Natural killer cell treated with Interleukin-12 subunit alpha and Interleukin-12 subunit beta and Interleukin-15 and Interleukin-18, amount 100 ng/mL, for 72 hours (primary cell): ENCODE results near the gene NXPE4. TPM values are rescaled to one million over a fixed set of nuclear protein-coding genes. Genes with fewer than 3 reads are reported as not detected.
"Not testable (repeated sequence)": the region's sequence is repeated elsewhere in the genome, so short reads cannot be mapped to it uniquely, and the experiment has no call there.

Source experiments
- ATAC-seq, 2 donors: fragments of 150-1000 bp; cut with Tn5 transposase in 1 of 2; sonication (Bioruptor Pico), chemical (Tn5 transposase) in 1 of 2; 2 replicates each; pipeline ENCODE4 v1.10.0; 2021
- DNase-seq: peaks from one replicate; pipeline ENCODE4 v3.0.0; 2022; ENCODE audit warnings: low spot score
- H3K27ac Mint-ChIP-seq, 2 donors: 1 replicate in 1 of 2; 2 replicates in 1 of 2; pipeline ENCODE4 v1.8.0; 2022; ENCODE audit warnings: mixed read lengths in 2 of 2, mild to moderate bottlenecking in 1 of 2, moderate library complexity in 1 of 2
- H3K27me3 Mint-ChIP-seq, 2 donors: 1 replicate in 1 of 2; 2 replicates in 1 of 2; pipeline ENCODE4 v1.8.0; 2022; ENCODE audit warnings: mixed read lengths in 2 of 2
- H3K36me3 Mint-ChIP-seq: one replicate; pipeline ENCODE4 v1.8.0; 2022; ENCODE audit warnings: mixed read lengths
- H3K4me1 Mint-ChIP-seq, 2 donors: 1 replicate in 1 of 2; 2 replicates in 1 of 2; pipeline ENCODE4 v1.8.0; 2022; ENCODE audit warnings: low read depth in 2 of 2, mixed read lengths in 2 of 2, mild to moderate bottlenecking in 1 of 2
- H3K4me3 Mint-ChIP-seq: one replicate; pipeline ENCODE4 v1.8.0; 2022; ENCODE audit warnings: mixed read lengths
- H3K9me3 Mint-ChIP-seq: 2 replicates; pipeline ENCODE4 v1.8.0; 2022; ENCODE audit warnings: mixed read lengths
- total RNA-seq, 2 donors: library from RNA; stranded (reverse); gene quantifications; one replicate each; pipeline ENCODE4 v1.2.3, GENCODE V29; 2022

Gene NXPE4
- total RNA-seq, 2 donors from 2014 or later, result not detected

DNA sequence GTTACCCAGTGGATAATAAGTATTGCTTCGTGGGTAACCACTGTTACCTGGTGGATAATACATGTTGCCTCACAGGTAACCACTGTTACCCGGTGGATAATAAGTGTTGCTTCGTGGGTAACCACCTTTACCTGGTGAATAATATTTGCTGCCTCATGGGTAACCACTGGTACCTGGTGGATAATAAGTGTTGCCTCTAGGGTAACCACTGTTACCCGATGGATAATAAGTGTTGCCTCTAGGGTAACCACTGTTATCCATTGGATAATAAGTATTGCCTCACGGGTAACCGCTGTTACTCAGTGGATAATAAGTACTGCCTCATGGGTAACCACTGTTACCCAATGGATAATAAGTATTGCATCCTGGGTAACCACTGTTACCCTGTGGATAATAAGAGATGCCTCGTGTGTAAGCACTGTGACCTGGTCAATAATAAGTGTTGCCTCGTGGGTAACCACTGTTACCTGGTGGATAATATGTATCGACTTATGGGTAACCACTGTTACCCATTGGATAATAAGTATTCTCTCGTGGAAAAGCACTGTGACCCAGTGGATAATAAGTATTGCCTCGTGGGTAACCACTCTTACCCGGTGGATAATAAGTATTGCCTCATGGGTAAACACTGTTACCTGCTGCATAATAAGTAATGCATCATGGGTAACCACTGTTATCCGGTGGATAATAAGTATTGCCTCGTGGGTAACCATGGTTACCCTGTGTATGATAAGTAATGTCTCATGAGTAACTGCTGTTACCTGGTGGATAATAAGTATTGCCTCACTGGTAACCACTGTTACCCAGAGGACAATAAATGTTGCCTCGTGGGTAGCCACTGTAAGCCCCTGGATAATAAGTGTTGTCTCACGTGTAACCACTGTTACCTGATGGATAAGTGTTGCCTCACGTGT is 20.1 kb upstream of the NXPE4 start:
- Mint-ChIP-seq H3K4me1 (no peaks in the 10 kb centered on the region), H3K36me3 (no peaks in the 10 kb centered on the region), H3K27ac (no peak overlapping the region)

DNA sequence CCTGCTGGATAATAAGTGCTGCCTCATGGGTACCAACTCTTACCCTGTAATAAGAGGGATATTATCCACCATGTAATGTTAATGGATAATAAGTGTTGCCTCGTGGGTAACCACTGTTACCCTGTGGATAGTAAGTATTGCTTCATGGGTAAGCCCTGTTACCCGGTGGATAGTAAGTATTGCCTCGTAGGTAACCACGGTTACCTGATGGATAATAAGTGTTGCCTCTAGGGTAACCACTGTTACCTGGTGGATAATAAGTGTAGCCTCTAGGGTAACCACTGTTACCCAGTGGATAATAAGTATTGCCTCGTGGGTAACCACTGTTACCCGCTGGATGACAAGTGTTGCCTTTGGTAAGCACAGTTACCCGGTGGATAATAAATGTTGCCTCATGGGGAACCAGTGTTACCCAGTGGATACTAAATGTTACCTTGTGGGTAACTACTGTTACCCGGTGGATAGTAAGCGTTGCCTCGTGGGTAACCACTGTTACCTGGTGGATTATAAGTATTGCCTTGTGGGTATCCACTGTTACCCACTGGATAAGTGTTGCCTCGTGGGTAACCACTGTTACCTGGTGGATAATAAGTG is 18.6 kb upstream of the NXPE4 start:
- H3K27me3 Mint-ChIP-seq, result no peaks in the 10 kb centered on the region
- no peak for DNase-seq
- H3K4me1 Mint-ChIP-seq, result no peaks in the 10 kb centered on the region
- no peak for ATAC-seq
- H3K4me3 Mint-ChIP-seq, result no peak overlapping the region
- H3K9me3 Mint-ChIP-seq, result no peaks in the 10 kb centered on the region
- no peaks in the 10 kb centered on the region for H3K36me3 Mint-ChIP-seq
- no peak overlapping the region for H3K27ac Mint-ChIP-seq

More for the DNA sequence above, 20.1 kb upstream of the NXPE4 start:
- no peak for DNase-seq
- no peaks in the 10 kb centered on the region for H3K9me3 Mint-ChIP-seq
- H3K4me3 Mint-ChIP-seq, result no peak overlapping the region
- no peaks in the 10 kb centered on the region for H3K27me3 Mint-ChIP-seq
- ATAC-seq, result no peak

DNA sequence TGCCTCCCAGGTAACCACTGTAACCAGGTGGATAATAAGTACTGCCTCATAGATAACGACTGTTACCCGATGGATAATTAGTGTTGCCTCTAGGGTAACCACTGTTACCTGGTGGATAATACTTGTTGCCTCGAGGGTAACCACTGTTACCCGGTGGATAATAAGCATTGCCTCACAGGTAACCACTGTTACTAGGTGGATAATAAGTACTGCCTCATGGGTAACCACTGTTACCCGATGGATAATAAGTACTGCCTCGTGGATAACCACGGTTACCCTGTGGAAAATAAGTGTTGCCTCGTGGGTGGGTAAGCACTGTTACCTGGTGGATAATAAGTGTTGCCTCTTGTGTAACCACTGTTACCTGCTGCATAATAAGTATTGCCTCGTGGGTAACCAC is 17.5 kb upstream of the NXPE4 start:
- not testable (repeated sequence) for H3K4me1 Mint-ChIP-seq, H3K9me3 Mint-ChIP-seq, ATAC-seq, H3K27ac Mint-ChIP-seq, H3K36me3 Mint-ChIP-seq, H3K4me3 Mint-ChIP-seq, DNase-seq, H3K27me3 Mint-ChIP-seq

GRCh38 chr11:114612686-114613085 is 17.1 kb upstream of the NXPE4 start:
- no peak overlapping the region for H3K27ac Mint-ChIP-seq
- no peaks in the 10 kb centered on the region for H3K36me3 Mint-ChIP-seq
- ATAC-seq (no peak), DNase-seq (no peak)
- no peaks in the 10 kb centered on the region for H3K9me3 Mint-ChIP-seq
- no peaks in the 10 kb centered on the region for H3K27me3 Mint-ChIP-seq
- no peaks in the 10 kb centered on the region for H3K4me1 Mint-ChIP-seq
- no peak overlapping the region for H3K4me3 Mint-ChIP-seq

DNA sequence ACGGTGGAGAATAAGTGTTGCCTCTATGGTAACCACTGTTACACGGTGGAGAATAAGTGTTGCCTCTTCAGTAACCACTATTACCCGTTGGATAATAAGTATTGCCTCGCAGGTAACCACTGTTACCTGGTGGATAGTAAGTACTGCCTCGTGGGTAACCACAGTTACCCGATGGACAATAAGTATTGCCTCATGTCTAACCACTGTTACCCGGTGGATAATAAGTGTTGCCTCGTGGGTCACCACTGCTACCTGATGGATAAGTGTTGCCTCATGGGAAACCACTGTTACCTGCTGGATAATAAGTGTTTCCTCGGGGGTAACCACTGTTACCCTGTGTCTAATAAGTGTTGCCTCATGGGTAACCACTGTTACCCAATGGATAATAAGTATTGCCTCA is 16.6 kb upstream of the NXPE4 start:
- not testable (repeated sequence) for H3K27ac Mint-ChIP-seq, H3K27me3 Mint-ChIP-seq, H3K36me3 Mint-ChIP-seq, H3K4me1 Mint-ChIP-seq, H3K9me3 Mint-ChIP-seq, H3K4me3 Mint-ChIP-seq, DNase-seq, ATAC-seq

GRCh38 chr11:114610984-114611944 is 15.7 kb upstream of the NXPE4 start:
- Mint-ChIP-seq H3K4me3 (no peak overlapping the region), H3K9me3 (no peaks in the 10 kb centered on the region), H3K4me1 (no peaks in the 10 kb centered on the region), H3K36me3 (no peaks in the 10 kb centered on the region), H3K27ac (no peak overlapping the region), H3K27me3 (no peaks in the 10 kb centered on the region)
- ATAC-seq (no peak), DNase-seq (no peak)

DNA sequence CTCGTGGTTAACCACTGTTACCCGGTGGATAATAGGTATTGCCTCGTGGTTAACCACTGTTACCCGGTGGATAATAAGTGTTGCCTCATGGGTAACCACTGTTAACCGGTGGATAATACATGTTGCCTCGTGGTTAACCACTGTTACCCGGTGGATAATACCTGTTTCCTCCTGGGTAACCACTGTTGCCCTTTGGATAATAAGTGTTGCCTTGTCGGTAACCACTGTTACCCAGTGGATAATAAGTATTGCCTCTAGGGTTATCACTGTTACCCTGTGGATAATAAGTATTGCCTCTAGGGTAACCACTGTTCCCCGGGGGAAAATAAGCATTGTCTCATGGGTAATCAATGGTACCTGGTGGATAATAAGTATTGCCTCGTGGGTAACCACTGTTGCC is 15.0 kb upstream of the NXPE4 start:
- Mint-ChIP-seq H3K27me3 (no peaks in the 10 kb centered on the region), H3K36me3 (no peaks in the 10 kb centered on the region), H3K27ac (no peak overlapping the region), H3K4me3 (no peak overlapping the region), H3K4me1 (no peaks in the 10 kb centered on the region), H3K9me3 (no peaks in the 10 kb centered on the region)
- DNase-seq (no peak), ATAC-seq (no peak)

DNA sequence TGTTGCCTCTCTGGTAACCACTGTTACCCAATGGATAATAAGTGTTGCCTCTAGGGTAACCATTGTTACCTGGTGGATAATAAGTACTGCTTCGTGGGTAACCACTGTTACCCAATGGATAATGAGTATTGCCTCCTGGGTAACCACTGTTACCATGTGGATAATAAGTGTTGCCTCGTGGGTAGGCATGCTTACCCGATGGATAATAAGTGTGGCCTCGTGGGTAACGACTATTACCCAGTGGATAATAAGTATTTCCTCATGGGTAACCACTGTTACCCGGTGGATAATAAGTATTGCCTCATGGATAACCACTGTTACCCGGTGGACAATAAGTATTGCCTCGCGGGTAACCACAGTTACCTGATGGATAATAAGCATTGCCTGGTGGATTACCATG is 13.8 kb upstream of the NXPE4 start:
- Mint-ChIP-seq H3K27me3 (no peaks in the 10 kb centered on the region), H3K4me3 (no peak overlapping the region), H3K4me1 (no peaks in the 10 kb centered on the region), H3K36me3 (no peaks in the 10 kb centered on the region), H3K9me3 (no peaks in the 10 kb centered on the region), H3K27ac (no peak overlapping the region)
- DNase-seq (no peak), ATAC-seq (no peak)

GRCh38 chr11:114608605-114609004 is 13.0 kb upstream of the NXPE4 start:
- not testable (repeated sequence) for DNase-seq, ATAC-seq, H3K4me1 Mint-ChIP-seq, H3K9me3 Mint-ChIP-seq, H3K27me3 Mint-ChIP-seq, H3K4me3 Mint-ChIP-seq, H3K27ac Mint-ChIP-seq, H3K36me3 Mint-ChIP-seq

- H3K4me3 Mint-ChIP-seq, result no peak overlapping the region
- no peaks in the 10 kb centered on the region for H3K9me3 Mint-ChIP-seq
- H3K27ac Mint-ChIP-seq, result no peak overlapping the region
- no peaks in the 10 kb centered on the region for H3K36me3 Mint-ChIP-seq
- ATAC-seq (no peak), DNase-seq (no peak)
- no peaks in the 10 kb centered on the region for H3K4me1 Mint-ChIP-seq
- H3K27me3 Mint-ChIP-seq, result no peaks in the 10 kb centered on the region
Observed at GRCh38 chr11:114607753-114608459, 12.3 kb upstream of the NXPE4 start.

GRCh38 chr11:114606802-114607075 is 11.2 kb upstream of the NXPE4 start:
- not testable (repeated sequence) for ATAC-seq, H3K9me3 Mint-ChIP-seq, H3K27me3 Mint-ChIP-seq

DNA sequence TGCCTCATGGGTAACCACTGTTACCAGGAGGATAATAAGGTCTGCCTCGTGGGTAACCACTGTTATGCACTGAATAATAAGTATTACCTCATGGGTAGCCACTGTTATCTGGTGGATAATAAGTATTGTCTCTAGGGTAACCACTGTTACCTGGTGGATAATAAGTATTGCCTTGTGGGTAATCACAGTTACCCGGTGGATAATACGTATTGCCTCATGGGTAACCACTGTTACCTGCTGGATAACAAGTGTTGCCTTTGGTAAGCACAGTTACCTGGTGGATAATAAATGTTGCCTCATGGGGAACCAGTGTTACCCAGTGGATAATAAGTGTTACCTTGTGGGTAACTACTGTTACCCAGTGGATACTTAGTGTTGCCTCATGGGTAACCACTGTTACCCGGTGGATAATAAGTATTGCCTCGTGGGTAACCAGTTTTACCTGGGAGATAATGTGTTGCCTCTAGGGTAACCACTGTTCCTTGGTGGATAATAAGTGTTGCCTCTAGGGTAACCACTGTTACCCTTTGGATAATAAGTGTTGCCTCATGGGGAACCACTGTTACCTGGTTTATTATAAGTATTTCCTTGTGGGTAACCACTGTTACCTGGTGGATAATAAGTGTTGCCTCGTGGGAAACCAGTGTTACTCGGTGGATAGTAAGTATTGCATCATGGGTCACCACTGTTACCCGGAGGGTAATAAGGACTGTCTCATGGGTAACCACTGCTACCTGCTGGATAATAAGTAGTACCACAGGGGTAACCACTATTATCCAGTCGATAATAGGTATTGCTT is 10.6 kb upstream of the NXPE4 start:
- Mint-ChIP-seq H3K9me3 (no peaks in the 10 kb centered on the region), H3K27me3 (no peaks in the 10 kb centered on the region), H3K27ac (no peak overlapping the region), H3K4me3 (no peak overlapping the region), H3K4me1 (no peaks in the 10 kb centered on the region), H3K36me3 (no peaks in the 10 kb centered on the region)
- DNase-seq (no peak), ATAC-seq (no peak)

More at GRCh38 chr11:114606802-114607075, 11.2 kb upstream of the NXPE4 start:
- DNase-seq, H3K36me3 Mint-ChIP-seq, H3K27ac Mint-ChIP-seq, H3K4me3 Mint-ChIP-seq, H3K4me1 Mint-ChIP-seq: not testable (repeated sequence)

- Mint-ChIP-seq H3K4me1 (no peaks in the 10 kb centered on the region), H3K9me3 (no peaks in the 10 kb centered on the region), H3K27ac (no peak overlapping the region), H3K36me3 (no peaks in the 10 kb centered on the region), H3K4me3 (no peak overlapping the region), H3K27me3 (no peaks in the 10 kb centered on the region)
- no peak for ATAC-seq
- DNase-seq, result no peak
Observed at GRCh38 chr11:114605370-114605769, 9.8 kb upstream of the NXPE4 start.
